GM10266 (cell line): ENCODE measurements around the gene CSRNP3.

Experiments used
- DNase-seq: peaks from one replicate; pipeline ENCODE4 v3.0.0; 2012; ENCODE audit errors: extremely low spot score
- TF ChIP-seq, protein P1 (sequence below): IDR thresholded peaks from 2 replicates; pipeline ENCODE4 v1.5.1; 2012; ENCODE audit warnings: mild to moderate bottlenecking, low read depth; ENCODE audit not compliant: control insufficient read depth, insufficient read depth; ENCODE audit errors: missing control alignments

The CSRNP3 gene

DNA sequence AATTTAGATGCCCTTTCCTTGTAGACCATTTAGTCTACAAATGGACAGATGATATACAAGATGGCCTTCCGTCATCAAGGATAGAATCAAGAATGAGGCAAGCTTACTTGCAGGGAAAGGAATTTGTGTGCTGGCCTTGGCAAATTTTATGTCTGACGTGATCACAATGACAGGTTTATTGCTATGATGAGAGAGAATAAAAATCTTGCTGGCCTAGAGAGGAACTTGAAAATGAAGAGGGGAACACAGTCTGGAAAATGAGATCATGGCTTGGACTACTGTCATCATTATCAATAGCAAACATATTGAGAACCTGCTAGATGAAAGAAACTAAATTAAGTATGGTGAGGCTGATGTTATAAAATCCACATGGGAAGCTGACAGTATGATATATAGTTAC lies 66.0 kb downstream of the CSRNP3 start:
- no peak for DNase-seq
- TF ChIP-seq, protein P1, sequence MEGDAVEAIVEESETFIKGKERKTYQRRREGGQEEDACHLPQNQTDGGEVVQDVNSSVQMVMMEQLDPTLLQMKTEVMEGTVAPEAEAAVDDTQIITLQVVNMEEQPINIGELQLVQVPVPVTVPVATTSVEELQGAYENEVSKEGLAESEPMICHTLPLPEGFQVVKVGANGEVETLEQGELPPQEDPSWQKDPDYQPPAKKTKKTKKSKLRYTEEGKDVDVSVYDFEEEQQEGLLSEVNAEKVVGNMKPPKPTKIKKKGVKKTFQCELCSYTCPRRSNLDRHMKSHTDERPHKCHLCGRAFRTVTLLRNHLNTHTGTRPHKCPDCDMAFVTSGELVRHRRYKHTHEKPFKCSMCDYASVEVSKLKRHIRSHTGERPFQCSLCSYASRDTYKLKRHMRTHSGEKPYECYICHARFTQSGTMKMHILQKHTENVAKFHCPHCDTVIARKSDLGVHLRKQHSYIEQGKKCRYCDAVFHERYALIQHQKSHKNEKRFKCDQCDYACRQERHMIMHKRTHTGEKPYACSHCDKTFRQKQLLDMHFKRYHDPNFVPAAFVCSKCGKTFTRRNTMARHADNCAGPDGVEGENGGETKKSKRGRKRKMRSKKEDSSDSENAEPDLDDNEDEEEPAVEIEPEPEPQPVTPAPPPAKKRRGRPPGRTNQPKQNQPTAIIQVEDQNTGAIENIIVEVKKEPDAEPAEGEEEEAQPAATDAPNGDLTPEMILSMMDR: no peak

DNA sequence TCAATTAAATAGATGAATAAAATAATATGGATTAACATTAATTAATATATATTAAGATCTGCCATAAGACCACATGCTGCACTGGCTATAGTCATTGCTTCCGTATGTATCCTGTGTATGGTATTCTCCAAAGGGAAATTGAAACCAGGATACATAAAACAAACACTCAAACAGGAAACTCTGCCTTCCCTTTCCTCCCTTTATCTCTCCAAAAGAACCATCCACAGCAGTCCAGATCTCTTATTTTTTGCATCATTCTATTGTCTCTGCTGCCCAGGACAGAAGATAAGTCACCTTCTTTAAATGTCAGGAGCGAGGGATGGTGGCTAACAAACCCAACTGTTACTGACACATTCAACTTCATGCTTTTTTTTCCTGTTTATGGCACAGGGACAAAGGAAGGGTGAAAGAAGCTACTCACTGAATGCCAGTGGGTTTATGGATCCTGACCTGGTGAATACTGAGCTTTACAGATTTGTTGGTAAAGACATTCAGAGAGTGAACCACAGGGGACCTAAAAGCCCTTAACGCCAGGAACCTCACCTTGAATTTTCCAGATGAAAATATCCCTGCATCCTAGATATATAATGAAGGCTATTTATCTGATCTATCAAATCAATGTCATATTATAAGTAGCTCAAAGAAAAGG lies 67.5 kb downstream of the CSRNP3 start:
- DNase-seq: no peak
- TF ChIP-seq, protein P1: no peak

DNA sequence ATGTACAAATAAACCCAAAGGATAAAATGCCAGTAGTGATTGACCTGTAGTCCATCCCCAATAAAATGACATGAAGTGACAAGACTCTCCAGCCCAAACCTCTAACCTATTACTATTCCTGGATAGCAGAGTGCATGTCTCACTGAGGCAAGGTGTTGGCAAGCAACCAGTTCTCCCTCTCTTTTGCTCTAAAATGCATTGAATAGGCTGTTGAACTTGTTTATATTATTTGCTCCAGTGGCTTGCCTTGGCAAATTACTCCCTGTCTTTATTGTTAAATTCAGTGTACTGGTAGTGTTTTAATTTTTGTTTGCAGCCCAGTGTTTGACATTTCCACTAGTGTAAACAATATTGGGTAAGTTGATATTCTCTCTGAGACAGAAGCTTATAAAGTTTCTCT lies 70.5 kb downstream of the CSRNP3 start:
- DNase-seq: no peak

DNA sequence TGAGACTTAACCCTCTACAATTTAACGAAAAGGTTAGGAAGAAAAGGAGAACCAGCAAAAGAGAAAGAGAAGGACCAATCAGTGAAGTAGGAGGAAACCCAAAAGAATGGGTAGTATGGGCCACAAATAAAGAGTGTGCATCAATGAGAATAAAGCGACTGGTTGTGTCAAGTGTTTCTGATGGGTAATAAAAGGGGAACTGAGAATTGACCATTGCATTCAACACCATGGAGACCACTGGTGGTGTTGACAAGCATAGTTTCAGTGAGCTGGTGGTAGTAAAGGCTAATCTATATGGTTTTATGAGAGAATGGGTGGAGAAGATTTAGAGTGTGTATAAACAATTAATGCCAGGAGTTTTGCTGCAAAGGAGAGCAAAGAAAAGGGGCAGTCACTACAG lies 75.4 kb downstream of the CSRNP3 start:
- TF ChIP-seq, protein P1: no peak
- DNase-seq: no peak

More for the DNA sequence above, 70.5 kb downstream of the CSRNP3 start:
- TF ChIP-seq, protein P1: no peak

DNA sequence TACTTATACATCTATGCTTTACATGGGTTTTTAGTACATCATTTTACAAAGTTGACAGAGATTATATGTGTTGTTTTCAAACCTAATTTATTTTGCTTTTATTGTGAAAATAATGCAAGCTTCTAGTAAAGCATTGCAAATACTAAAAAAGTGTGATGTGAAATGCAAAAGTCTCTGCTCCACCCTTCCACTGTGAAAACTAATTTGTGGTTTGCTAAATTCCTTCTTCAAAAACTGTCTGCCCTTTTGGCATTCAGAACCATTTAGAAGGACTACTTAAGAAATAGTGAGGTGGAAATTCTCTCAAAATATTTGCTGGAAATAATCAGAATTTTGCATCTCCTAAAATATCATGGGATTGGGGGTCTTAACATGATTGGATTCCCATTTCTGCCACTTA lies 78.4 kb downstream of the CSRNP3 start:
- DNase-seq: no peak
- TF ChIP-seq, protein P1: no peak

DNA sequence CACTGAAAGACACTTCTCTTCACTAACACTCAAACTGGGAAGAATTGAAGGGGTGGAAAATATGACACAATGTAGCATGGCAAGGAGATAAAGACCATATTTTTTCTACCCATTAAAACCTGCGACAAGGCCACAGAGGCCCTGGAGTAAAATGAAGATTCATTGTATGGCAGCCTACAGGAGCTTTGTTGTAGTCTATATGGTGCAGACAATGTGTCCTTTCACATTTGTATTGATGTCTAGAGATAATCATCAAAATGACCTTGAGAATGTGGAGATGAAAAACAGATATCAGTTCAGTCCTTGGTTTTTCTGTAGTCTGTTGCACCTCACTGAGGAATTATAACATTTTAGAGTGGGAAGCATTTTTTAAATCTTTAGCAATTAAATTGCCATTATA lies 80.1 kb downstream of the CSRNP3 start:
- TF ChIP-seq, protein P1: no peak

DNA sequence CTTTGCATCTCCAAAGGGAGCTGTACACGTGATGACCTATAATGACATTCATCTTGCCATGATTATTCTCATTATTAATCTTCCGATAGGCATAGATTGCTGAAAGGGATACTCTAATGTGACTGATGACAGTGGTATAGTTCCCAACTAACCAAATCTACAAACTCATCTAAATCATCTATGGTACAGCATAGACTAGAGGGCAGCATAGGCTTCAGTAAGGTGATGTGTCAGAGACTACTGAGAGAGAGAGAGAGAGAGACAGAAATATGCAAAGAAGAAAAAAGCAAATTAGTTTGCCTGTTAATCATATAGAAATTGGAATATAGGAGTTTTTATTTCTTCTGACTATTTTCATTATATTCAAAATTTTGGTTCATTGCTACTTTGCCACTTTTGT lies 89.3 kb downstream of the CSRNP3 start:
- DNase-seq: no peak

More for the DNA sequence above, 80.1 kb downstream of the CSRNP3 start:
- DNase-seq: no peak

More for the DNA sequence above, 89.3 kb downstream of the CSRNP3 start:
- TF ChIP-seq, protein P1: no peak
